Activated naive CD4-positive, alpha-beta T cell treated with anti-CD3 and anti-CD28 coated beads, Interleukin-2, amount 10 ng/mL, durations not matched to agents 7 days and 5 days (primary cell): ENCODE data around the gene SLC50A1.

Source experiments
- CTCF ChIA-PET: fragments of 350-600 bp; sonication (Branson Sonifier 250); formaldehyde crosslinking; loops from one replicate; lab custom pipeline; 2021; ENCODE audit warnings: antibody characterized with exemption; lab: Charles Lee
- DNase-seq: peaks from one replicate; pipeline ENCODE4 v3.0.0-alpha.2; 2020
- H3K27ac Mint-ChIP-seq: one replicate; pipeline ENCODE4 v1.8.0; 2021; ENCODE audit warnings: mild to moderate bottlenecking, moderate library complexity, mixed read lengths
- H3K27me3 Mint-ChIP-seq: one replicate; pipeline ENCODE4 v1.8.0; 2021; ENCODE audit warnings: mild to moderate bottlenecking, mixed read lengths
- H3K36me3 Mint-ChIP-seq: one replicate; pipeline ENCODE4 v1.8.0; 2021; ENCODE audit warnings: mixed read lengths
- H3K4me1 Mint-ChIP-seq: one replicate; pipeline ENCODE4 v1.8.0; 2021; ENCODE audit warnings: mixed read lengths
- H3K4me3 Mint-ChIP-seq: one replicate; pipeline ENCODE4 v1.8.0; 2021; ENCODE audit warnings: mild to moderate bottlenecking, moderate library complexity, mixed read lengths
- H3K9me3 Mint-ChIP-seq: one replicate; pipeline ENCODE4 v1.8.0; 2021; ENCODE audit warnings: mixed read lengths

SLC50A1 gene

GRCh38 chr1:155173478-155174323 lies 38.0 kb downstream of the SLC50A1 start, which contains the start of gene TRIM46:
TRIM46 (plus strand) TSS chr1:155173849; CDS start chr1:155173967, 118 bp downstream.
- peaks cover 48% of the 10 kb centered on the region for H3K36me3 Mint-ChIP-seq
- CTCF ChIA-PET, result interaction anchor here (0.8 to 13.8 kb wide), 20 partner anchors 9 to 200 kb away, joined by 3 to 226 read pairs (median 6); partner anchors contain the start of genes CKS1B, DPM3, MTX1 and SLC50A1
- peak within 1 kb of the TSS; percentile 98 for H3K27ac Mint-ChIP-seq
- no peaks in the 10 kb centered on the region for H3K9me3 Mint-ChIP-seq
- H3K4me1 Mint-ChIP-seq, result peaks cover 63% of the 10 kb centered on the region
- peak; percentile 77 for DNase-seq
- H3K4me3 Mint-ChIP-seq, result peak within 1 kb of the TSS; percentile 97
- peaks cover 4% of the 10 kb centered on the region for H3K27me3 Mint-ChIP-seq

- Mint-ChIP-seq H3K4me3 (peak overlapping the region; percentile 97), H3K27ac (peak overlapping the region; percentile 98), H3K4me1 (peaks cover 71% of the 10 kb centered on the region), H3K27me3 (peaks cover 4% of the 10 kb centered on the region), H3K36me3 (peaks cover 50% of the 10 kb centered on the region), H3K9me3 (no peaks in the 10 kb centered on the region)
- CTCF ChIA-PET, result interaction anchor here (0.6 to 13.8 kb wide), 11 partner anchors 12 to 134 kb away, joined by 3 to 226 read pairs (median 6); partner anchors contain the start of genes FDPS, MTX1 and THBS3
- DNase-seq, result peak; percentile 78
These were observed 39.0 kb downstream of the SLC50A1 start for GRCh38 chr1:155174324-155175280.

- Mint-ChIP-seq H3K9me3 (no peaks in the 10 kb centered on the region), H3K27me3 (peaks cover 4% of the 10 kb centered on the region), H3K4me1 (peaks cover 70% of the 10 kb centered on the region), H3K27ac (peak overlapping the region; percentile 49), H3K4me3 (peak overlapping the region; percentile 97), H3K36me3 (peaks cover 47% of the 10 kb centered on the region)
- CTCF ChIA-PET, result interaction anchor here (0.6 to 13.8 kb wide), 10 partner anchors 11 to 133 kb away, joined by 3 to 226 read pairs (median 5); partner anchors contain the start of genes FDPS, MTX1 and THBS3
- no peak for DNase-seq
These were observed 39.8 kb downstream of the SLC50A1 start for GRCh38 chr1:155175281-155175926.

GRCh38 chr1:155175927-155176371 lies 40.3 kb downstream of the SLC50A1 start:
- no peaks in the 10 kb centered on the region for H3K9me3 Mint-ChIP-seq
- H3K27me3 Mint-ChIP-seq, result peaks cover 4% of the 10 kb centered on the region

GRCh38 chr1:155176544-155177071 lies 41.0 kb downstream of the SLC50A1 start:
- H3K36me3 Mint-ChIP-seq, result peaks cover 45% of the 10 kb centered on the region
- H3K4me3 Mint-ChIP-seq, result peak overlapping the region; percentile 97
- peaks cover 64% of the 10 kb centered on the region for H3K4me1 Mint-ChIP-seq
- no peaks in the 10 kb centered on the region for H3K9me3 Mint-ChIP-seq
- DNase-seq, result peak; percentile 92
- peak overlapping the region; percentile 56 for H3K27ac Mint-ChIP-seq
- peaks cover 4% of the 10 kb centered on the region for H3K27me3 Mint-ChIP-seq
- CTCF ChIA-PET, result interaction anchor here (0.7 to 4.4 kb wide), 13 partner anchors 9 to 147 kb away, joined by 3 to 56 read pairs (median 5); partner anchors contain the start of genes MTX1 and THBS3

More at GRCh38 chr1:155175927-155176371, 40.3 kb downstream of the SLC50A1 start:
- peaks cover 45% of the 10 kb centered on the region for H3K36me3 Mint-ChIP-seq
- H3K27ac Mint-ChIP-seq, result peak overlapping the region; percentile 56
- H3K4me1 Mint-ChIP-seq, result peaks cover 70% of the 10 kb centered on the region
- peak; percentile 43 for DNase-seq
- peak overlapping the region; percentile 97 for H3K4me3 Mint-ChIP-seq
- CTCF ChIA-PET, result interaction anchor here (0.7 to 13.8 kb wide), 7 partner anchors 11 to 91 kb away, joined by 3 to 226 read pairs (median 26); partner anchors contain the start of genes MTX1 and THBS3

GRCh38 chr1:155177192-155177917 lies 41.7 kb downstream of the SLC50A1 start:
- H3K27me3 Mint-ChIP-seq, result peaks cover 4% of the 10 kb centered on the region
- no peak overlapping the region for H3K4me3 Mint-ChIP-seq
- CTCF ChIA-PET, result interaction anchor here (0.7 to 2.5 kb wide), 10 partner anchors 9 to 146 kb away, joined by 3 to 37 read pairs (median 4); partner anchors contain the start of genes MTX1 and THBS3
- no peak for DNase-seq
- peaks cover 57% of the 10 kb centered on the region for H3K4me1 Mint-ChIP-seq
- H3K36me3 Mint-ChIP-seq, result peaks cover 42% of the 10 kb centered on the region
- no peaks in the 10 kb centered on the region for H3K9me3 Mint-ChIP-seq
- peak overlapping the region; percentile 56 for H3K27ac Mint-ChIP-seq

GRCh38 chr1:155177918-155178281 lies 42.2 kb downstream of the SLC50A1 start:
- Mint-ChIP-seq H3K9me3 (no peaks in the 10 kb centered on the region), H3K27ac (peak overlapping the region; percentile 52), H3K36me3 (peaks cover 41% of the 10 kb centered on the region), H3K27me3 (peaks cover 4% of the 10 kb centered on the region), H3K4me1 (peaks cover 54% of the 10 kb centered on the region), H3K4me3 (no peak overlapping the region)
- peak; percentile 8 for DNase-seq
- CTCF ChIA-PET, result interaction anchor here (1.0 to 2.5 kb wide), 7 partner anchors 15 to 87 kb away, joined by 4 to 37 read pairs (median 5); partner anchors contain the start of genes MTX1 and THBS3

GRCh38 chr1:155178441-155179111 lies 42.9 kb downstream of the SLC50A1 start:
- Mint-ChIP-seq H3K4me3 (no peak overlapping the region), H3K27ac (peak overlapping the region; percentile 34), H3K27me3 (no peaks in the 10 kb centered on the region), H3K36me3 (peaks cover 42% of the 10 kb centered on the region), H3K4me1 (peaks cover 47% of the 10 kb centered on the region), H3K9me3 (no peaks in the 10 kb centered on the region)
- DNase-seq, result peak; percentile 11
- CTCF ChIA-PET, result interaction anchor here (1.7 to 2.5 kb wide), 3 partner anchors 15 to 72 kb away, joined by 5 to 37 read pairs (median 19); partner anchors contain the start of genes MTX1 and THBS3

GRCh38 chr1:155179112-155180031 lies 43.7 kb downstream of the SLC50A1 start:
- H3K27me3 Mint-ChIP-seq, result no peaks in the 10 kb centered on the region
- no peaks in the 10 kb centered on the region for H3K9me3 Mint-ChIP-seq
- peak overlapping the region; percentile 34 for H3K27ac Mint-ChIP-seq
- H3K4me3 Mint-ChIP-seq, result no peak overlapping the region
- peaks cover 41% of the 10 kb centered on the region for H3K4me1 Mint-ChIP-seq
- H3K36me3 Mint-ChIP-seq, result peaks cover 45% of the 10 kb centered on the region
- CTCF ChIA-PET, result interaction anchor here (2.5 kb wide), 1 partner anchor 14 kb away, joined by 37 read pairs; no protein-coding TSS in a partner anchor
- DNase-seq, result peak; percentile 10

GRCh38 chr1:155181371-155182051 lies 45.9 kb downstream of the SLC50A1 start:
- peaks cover 21% of the 10 kb centered on the region for H3K4me1 Mint-ChIP-seq
- no peaks in the 10 kb centered on the region for H3K27me3 Mint-ChIP-seq
- no peak overlapping the region for H3K4me3 Mint-ChIP-seq
- DNase-seq, result peak; percentile 18
- CTCF ChIA-PET, result no interaction called here
- H3K9me3 Mint-ChIP-seq, result no peaks in the 10 kb centered on the region
- H3K27ac Mint-ChIP-seq, result no peak overlapping the region
- peaks cover 42% of the 10 kb centered on the region for H3K36me3 Mint-ChIP-seq
